HepG2 (cell line): ENCODE measurements around the gene PCDH12. TPM values are rescaled to one million over a fixed set of nuclear protein-coding genes. Genes with fewer than 3 reads are reported as not detected.

Source experiments
- ARNT ChIP-seq: fragments of 450-650 bp; IDR thresholded peaks from 2 replicates; pipeline ENCODE4 v1.6.1; 2017
- ATF7-NPFF ChIP-seq: sonication (generic); formaldehyde crosslinking; IDR thresholded peaks from 2 replicates; pipeline ENCODE4 v1.8.1; 2023; ENCODE audit warnings: mild to moderate bottlenecking, low read depth, missing genetic modification reagents, moderate library complexity
- EEA1 ChIP-seq: sonication (generic); formaldehyde crosslinking; IDR thresholded peaks from 2 replicates; pipeline ENCODE4 v1.5.1; 2020; ENCODE audit warnings: mild to moderate bottlenecking, missing genetic modification reagents, borderline replicate concordance
- FOSL1 ChIP-seq: sonication (generic); formaldehyde crosslinking; IDR thresholded peaks from 2 replicates; pipeline ENCODE4 v1.9.0; 2021; ENCODE audit warnings: missing genetic modification reagents, borderline replicate concordance
- FOXP1 ChIP-seq, 2 experiments: fragments of 450-650 bp in 1 of 2; IDR thresholded peaks; 2 replicates each; pipeline ENCODE4 v1.6.1; 2017 to 2018; ENCODE audit warnings: antibody characterized with exemption in 1 of 2
- JUNB ChIP-seq: sonication (generic); formaldehyde crosslinking; IDR thresholded peaks from 2 replicates; pipeline ENCODE4 v1.8.0; 2022; ENCODE audit warnings: missing genetic modification reagents, mild to moderate bottlenecking, borderline replicate concordance
- KAT7 ChIP-seq: IDR thresholded peaks from 2 replicates; pipeline ENCODE4 v1.6.1; 2018; ENCODE audit warnings: borderline replicate concordance, missing compliant biosample characterization
- KDM5A ChIP-seq: fragments of 200-600 bp; sonication (generic); IDR thresholded peaks from 2 replicates; pipeline ENCODE4 v1.7.0; 2018; ENCODE audit warnings: antibody characterized with exemption, mild to moderate bottlenecking, low read length, borderline replicate concordance
- MIXL1 ChIP-seq: IDR thresholded peaks from 2 replicates; pipeline ENCODE4 v1.6.1; 2016
- NCOA5 ChIP-seq: sonication (generic); formaldehyde crosslinking; IDR thresholded peaks from 2 replicates; pipeline ENCODE4 v1.4.0; 2020; ENCODE audit warnings: missing genetic modification reagents
- NR2C2 ChIP-seq: sonication (generic); formaldehyde crosslinking; IDR thresholded peaks from 2 replicates; pipeline ENCODE4 v1.4.0; 2020; ENCODE audit warnings: missing genetic modification reagents, mild to moderate bottlenecking, moderate library complexity, borderline replicate concordance
- PLRG1 ChIP-seq: fragments of 450-650 bp; conservative IDR thresholded peaks from 2 replicates; pipeline ENCODE4 v1.6.1; 2016
- RAD51 ChIP-seq: fragments of 450-650 bp; IDR thresholded peaks from 2 replicates; pipeline ENCODE4 v1.6.1; 2016; ENCODE audit warnings: borderline replicate concordance
- RERE ChIP-seq: IDR thresholded peaks from 2 replicates; pipeline ENCODE4 v1.6.1; 2016; ENCODE audit warnings: low read depth, missing genetic modification reagents, missing compliant biosample characterization
- SOX6 ChIP-seq, 2 experiments: fragments of 450-650 bp in 1 of 2; sonication (generic) in 1 of 2; formaldehyde crosslinking in 1 of 2; IDR thresholded peaks; 2 replicates each; pipeline versions ENCODE4 v1.4.0 to v1.6.1; 2017 to 2020; ENCODE audit warnings: antibody characterized with exemption in 1 of 2, mild to moderate bottlenecking in 1 of 2, missing genetic modification reagents in 1 of 2
- TBX3 ChIP-seq: fragments of 450-650 bp; IDR thresholded peaks from 2 replicates; pipeline ENCODE4 v1.6.1; 2017; ENCODE audit warnings: antibody characterized with exemption, mild to moderate bottlenecking, inconsistent platforms, borderline replicate concordance
- XBP1 ChIP-seq: sonication (generic); formaldehyde crosslinking; IDR thresholded peaks from 2 replicates; pipeline ENCODE4 v1.5.0; 2020; ENCODE audit warnings: missing genetic modification reagents
- ZFAT ChIP-seq: sonication (generic); formaldehyde crosslinking; conservative IDR thresholded peaks from 2 replicates; pipeline ENCODE4 v1.8.1; 2023; ENCODE audit warnings: missing genetic modification reagents, inconsistent platforms
- ZFP36 ChIP-seq: fragments of 150-350 bp; IDR thresholded peaks from 2 replicates; pipeline ENCODE4 v1.6.1; 2018; ENCODE audit warnings: borderline replicate concordance, low read length, low read depth; ENCODE audit not compliant: partially characterized antibody
- ZFYVE20 ChIP-seq: sonication (generic); formaldehyde crosslinking; IDR thresholded peaks from 2 replicates; pipeline ENCODE4 v1.8.0; 2023; ENCODE audit warnings: low read depth, mild to moderate bottlenecking, moderate library complexity, missing genetic modification reagents, borderline replicate concordance
- ZNF224 ChIP-seq: sonication (generic); formaldehyde crosslinking; IDR thresholded peaks from 2 replicates; pipeline ENCODE4 v1.5.0; 2020; ENCODE audit warnings: mild to moderate bottlenecking, missing genetic modification reagents
- ZNF362 ChIP-seq: sonication (generic); formaldehyde crosslinking; IDR thresholded peaks from 2 replicates; pipeline ENCODE4 v1.4.0; 2020; ENCODE audit warnings: missing genetic modification reagents, mild to moderate bottlenecking, borderline replicate concordance
- ZNF790 ChIP-seq: sonication (generic); formaldehyde crosslinking; IDR thresholded peaks from 2 replicates; pipeline ENCODE4 v1.8.0; 2022; ENCODE audit warnings: missing genetic modification reagents, mild to moderate bottlenecking, borderline replicate concordance
- ZNF850 ChIP-seq: sonication (generic); formaldehyde crosslinking; conservative IDR thresholded peaks from 2 replicates; pipeline ENCODE4 v1.9.0; 2021; ENCODE audit warnings: mild to moderate bottlenecking, missing genetic modification reagents
- polyA plus RNA-seq, 8 experiments: library from polyadenylated mRNA; depleted of rRNA in 3 of 8; stranded (reverse) in 7 of 8; unstranded in 1 of 8; fragments of >200 nt; fragmentation: Illumina TruSeq in 4 of 8; extraction: Trizol in 4 of 8; gene quantifications; 2 replicates each; pipeline versions ENCODE4 v1.2.1 to v1.2.3, GENCODE V29; 2011 to 2016; ENCODE audit warnings: low read depth in 4 of 8, missing spikeins in 1 of 8, mixed read lengths in 1 of 8; ENCODE audit not compliant: insufficient read depth in 1 of 8
- total RNA-seq, 5 experiments: library from RNA; depleted of rRNA; stranded (reverse); fragments of >200 nt; fragmentation: Illumina TruSeq; extraction: Trizol; gene quantifications; 2 replicates each; pipeline ENCODE4 v1.2.3, GENCODE V29; 2016; ENCODE audit warnings: low read depth in 1 of 5

The PCDH12 gene
- total and polyA plus RNA-seq, 2 of the 13 experiments (the other 11 are each of a cell fraction or from before 2014, with no cell fraction given) = not detected

GRCh38 chr5:141968914-141969608 is 11.1 kb upstream of the PCDH12 start, which contains the start of gene RNF14 (continued):
- TF ChIP-seq ZNF362 (CRISPR knock-in tag) = peak; percentile 39; the same call in 1 of the 2 replicates
- TF ChIP-seq KDM5A = peak; percentile 45; the same call in 1 of the 2 replicates
- peak; percentile 45; the same call in 1 of the 2 replicates for TF ChIP-seq NR2C2 (CRISPR knock-in tag)
- TF ChIP-seq ATF7-NPFF (CRISPR knock-in tag) = peak; percentile 93
- TF ChIP-seq XBP1 (CRISPR knock-in tag) = peak; percentile 35; the same call in 1 of the 2 replicates
- TF ChIP-seq PLRG1 = no peak
- no peak for TF ChIP-seq ARNT
- no peak for TF ChIP-seq TBX3
- TF ChIP-seq JUNB (CRISPR knock-in tag) = no peak
- peak; percentile 38; the same call in 1 of the 2 replicates for TF ChIP-seq ZNF790 (CRISPR knock-in tag)
- TF ChIP-seq RERE = no peak
- no peak for TF ChIP-seq FOSL1 (CRISPR knock-in tag)
- TF ChIP-seq NCOA5 = no peak
- peak; percentile 63 for TF ChIP-seq MIXL1 (CRISPR knock-in tag)
- 0 out of 2 replicates have a peak, but pooled peaks have one; percentile 50 for TF ChIP-seq ZFAT (CRISPR knock-in tag)
- 0 out of 2 replicates have a peak, but pooled peaks have one; percentile 49 for TF ChIP-seq EEA1 (CRISPR knock-in tag)
- TF ChIP-seq RAD51 = no peak
- TF ChIP-seq ZFYVE20 (CRISPR knock-in tag) = peak; percentile 28; the same call in 1 of the 2 replicates
- peak; percentile 44; the same call in 1 of the 2 replicates for TF ChIP-seq KAT7 (CRISPR knock-in tag)
- TF ChIP-seq ZNF224 (CRISPR knock-in tag) = peak; percentile 86; the same call in 1 of the 2 replicates
- no peak for TF ChIP-seq ZFP36
- TF ChIP-seq SOX6 (IDR thresholded peaks at IDR 0.05) = no peak
- peak; percentile 68 for TF ChIP-seq SOX6 (CRISPR knock-in tag; IDR thresholded peaks at IDR 0.05)
- 0 out of 2 replicates have a peak, but pooled peaks have one; percentile 58 for TF ChIP-seq ZNF850 (CRISPR knock-in tag)
- TF ChIP-seq FOXP1 (IDR thresholded peaks at IDR 0.05) = no peak
- no peak for TF ChIP-seq FOXP1 (CRISPR knock-in tag; IDR thresholded peaks at IDR 0.05)
